SJCRH30 (cell line): ENCODE measurements around the gene L1TD1. TPM values are rescaled to one million over a fixed set of nuclear protein-coding genes. Genes with fewer than 3 reads are reported as not detected.
"Not testable (repeated sequence)": the region's sequence is repeated elsewhere in the genome, so short reads cannot be mapped to it uniquely, and the experiment has no call there.

Source experiments
- DNase-seq, 2 experiments: peaks; one replicate each; pipeline ENCODE4 v3.0.0-alpha.2; 2015 to 2020
- H3K27ac ChIP-seq: fragments of 250-450 bp; sonication (Bioruptor Pico); 2 replicates; pipeline ENCODE4 v1.5.1; 2020; ENCODE audit warnings: mild to moderate bottlenecking, moderate library complexity
- H3K27me3 ChIP-seq: fragments of 250-450 bp; sonication (Bioruptor Pico); 2 replicates; pipeline ENCODE4 v1.5.1; 2020; ENCODE audit warnings: mild to moderate bottlenecking, moderate library complexity
- H3K36me3 ChIP-seq: fragments of 250-450 bp; sonication (Bioruptor Pico); 2 replicates; pipeline ENCODE4 v1.5.1; 2020; ENCODE audit warnings: mild to moderate bottlenecking, moderate library complexity
- H3K4me1 ChIP-seq: fragments of 250-450 bp; sonication (Bioruptor Pico); 2 replicates; pipeline ENCODE4 v1.5.1; 2020; ENCODE audit warnings: mild to moderate bottlenecking, moderate library complexity
- H3K4me3 ChIP-seq: fragments of 250-450 bp; sonication (Bioruptor Pico); 2 replicates; pipeline ENCODE4 v1.5.1; 2020; ENCODE audit warnings: mild to moderate bottlenecking, moderate library complexity
- H3K9me3 ChIP-seq: fragments of 250-450 bp; sonication (Bioruptor Pico); replicated peaks from 2 replicates; pipeline ENCODE4 v1.5.1; 2020; ENCODE audit warnings: mild to moderate bottlenecking, moderate library complexity
- total RNA-seq: library from RNA; depleted of rRNA; stranded (reverse); fragments of >200 nt; shearing (Covaris generic); gene quantifications from 2 replicates; pipeline ENCODE4 v1.2.3, GENCODE V29; 2014; rRNA removed

L1TD1 gene
- total RNA-seq, 1 experiment from 2014 or later = not detected

DNA sequence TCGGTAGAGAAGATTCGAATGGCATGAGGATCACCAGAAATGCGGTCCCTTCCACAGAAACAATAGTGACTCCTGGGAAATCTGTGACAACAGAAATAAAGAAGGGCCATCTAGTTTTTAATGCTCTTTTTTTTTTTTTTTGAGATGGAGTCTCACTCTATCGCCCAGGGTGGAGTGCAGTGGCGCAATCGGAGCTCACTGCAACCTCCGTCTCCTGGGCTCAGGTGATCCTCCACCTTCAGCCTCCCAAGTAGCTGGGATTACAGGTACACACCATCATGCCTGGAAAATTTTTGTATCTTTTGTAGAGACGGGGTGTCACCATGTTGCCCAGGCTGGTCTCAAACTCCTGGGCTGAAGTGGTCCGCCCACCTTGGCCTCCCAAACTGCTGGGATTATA lies 43.9 kb downstream of the L1TD1 start:
- Histone ChIP-seq H3K36me3 (peaks cover 10% of the 10 kb centered on the region; the same call in 1 of the 2 replicates), H3K27me3 (no peaks in the 10 kb centered on the region), H3K4me1 (peaks cover 24% of the 10 kb centered on the region), H3K27ac (no peak overlapping the region), H3K4me3 (no peak overlapping the region), H3K9me3 (no peaks in the 10 kb centered on the region)
- no peak for DNase-seq

DNA sequence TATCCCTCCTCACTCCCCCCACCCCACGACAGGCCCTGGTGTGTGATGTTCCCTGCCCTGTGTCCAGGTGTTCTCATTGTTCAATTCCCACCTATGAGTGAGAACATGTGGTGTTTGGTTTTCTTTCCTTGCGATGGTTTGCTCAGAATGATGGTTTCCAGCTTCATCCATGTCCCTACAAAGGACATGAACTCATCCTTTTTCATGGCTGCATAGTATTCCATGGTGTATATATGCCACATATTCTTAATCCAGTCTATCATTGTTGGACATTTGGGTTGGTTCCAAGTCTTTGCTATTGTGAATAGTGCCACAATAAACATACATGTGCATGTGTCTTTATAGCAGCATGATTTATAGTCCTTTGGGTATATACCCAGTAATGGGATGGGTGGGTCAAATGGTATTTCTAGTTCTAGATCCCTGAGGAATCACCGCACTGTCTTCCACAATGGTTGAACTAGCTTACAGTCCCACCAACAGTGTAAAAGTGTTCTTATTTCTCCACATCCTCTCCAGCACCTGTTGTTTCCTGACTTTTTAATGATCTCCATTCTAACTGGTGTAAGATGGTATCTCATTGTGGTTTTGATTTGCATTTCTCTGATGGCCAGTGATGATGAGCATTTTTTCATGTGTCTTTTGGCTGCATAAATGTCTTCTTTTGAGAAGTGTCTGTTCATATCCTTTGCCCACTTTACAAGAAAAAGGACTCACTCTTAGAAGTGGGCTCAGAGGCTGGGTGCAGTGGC lies 45.2 kb downstream of the L1TD1 start:
- Histone ChIP-seq H3K27ac (peak overlapping the region; percentile 83), H3K4me1 (peaks cover 24% of the 10 kb centered on the region), H3K36me3 (peaks cover 15% of the 10 kb centered on the region)
- not testable (repeated sequence) for H3K27me3 ChIP-seq, DNase-seq, H3K9me3 ChIP-seq, H3K4me3 ChIP-seq

DNA sequence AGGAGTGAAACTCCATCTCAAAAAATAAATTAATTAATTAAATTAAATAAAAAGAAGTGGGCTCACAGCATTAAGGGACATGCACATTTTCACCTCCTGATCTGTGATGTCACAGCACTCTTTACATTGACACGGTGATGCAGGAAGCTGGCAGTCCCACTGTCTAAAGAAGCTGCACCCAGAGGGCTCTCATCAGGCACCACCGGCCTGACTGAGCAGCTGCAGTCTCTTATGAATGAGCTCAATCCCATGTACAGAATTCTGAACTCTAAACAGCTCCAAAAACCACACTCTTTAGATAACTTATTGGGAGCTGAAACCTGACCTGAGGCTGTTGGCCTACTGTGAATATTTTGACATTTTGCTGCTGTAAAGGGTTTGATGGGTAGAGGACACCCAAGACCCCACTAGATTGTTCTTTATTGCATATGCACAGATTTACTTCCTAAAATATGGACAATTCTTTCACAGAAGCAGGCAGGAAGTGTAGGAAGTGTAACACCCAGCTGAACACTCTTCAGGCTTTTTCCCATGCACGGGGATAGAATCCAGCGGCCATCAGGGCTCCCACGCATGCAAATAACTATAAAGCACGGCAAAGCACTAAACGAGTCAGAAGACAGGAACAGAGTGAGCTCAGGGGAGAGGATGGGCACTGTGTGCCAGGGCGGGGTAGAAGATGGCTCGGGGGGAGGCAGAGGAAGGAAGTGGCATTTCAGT lies 46.2 kb downstream of the L1TD1 start:
- Histone ChIP-seq H3K4me1 (peaks cover 24% of the 10 kb centered on the region), H3K4me3 (peak overlapping the region; percentile 26), H3K9me3 (no peaks in the 10 kb centered on the region), H3K27ac (peak overlapping the region; percentile 83), H3K36me3 (peaks cover 22% of the 10 kb centered on the region), H3K27me3 (no peaks in the 10 kb centered on the region)
- peak; percentile 78 to 88 for DNase-seq

DNA sequence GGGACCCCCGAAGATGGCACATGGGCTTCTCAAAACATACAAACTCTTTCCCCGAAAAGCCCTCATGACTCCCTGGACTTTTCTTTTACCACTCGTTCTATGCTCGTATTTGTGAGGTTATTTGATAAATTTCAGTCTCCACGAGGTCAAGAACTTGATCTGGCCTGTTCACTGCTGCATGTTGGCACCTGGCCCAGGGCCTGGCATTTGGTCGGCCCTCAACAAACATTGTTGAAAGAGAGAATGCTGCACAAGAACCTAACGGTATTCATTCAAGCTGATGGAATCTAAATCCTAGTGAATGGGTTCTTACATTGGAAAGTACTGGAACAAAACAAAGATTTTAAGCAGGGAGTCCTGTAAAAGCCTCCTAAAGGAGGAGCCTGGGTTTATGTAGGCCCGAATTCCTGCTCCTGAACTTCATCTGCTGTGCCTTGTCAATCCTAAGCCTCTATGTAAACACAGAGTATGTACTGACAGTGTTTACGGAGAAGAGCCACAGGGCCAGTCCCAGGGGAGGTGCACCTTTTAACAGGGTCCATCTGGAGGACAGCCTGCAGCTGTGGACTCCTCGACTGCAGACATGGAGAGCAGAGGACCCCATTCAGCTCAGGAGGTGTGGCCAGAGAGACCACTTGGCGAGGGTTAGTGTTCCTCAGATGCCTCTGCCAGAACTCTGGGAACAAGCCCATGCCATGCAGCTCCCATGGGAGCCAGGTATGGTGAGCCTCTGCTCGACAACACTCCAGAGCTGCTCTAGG lies 46.9 kb downstream of the L1TD1 start:
- Histone ChIP-seq H3K27ac (peak overlapping the region; percentile 83), H3K9me3 (no peaks in the 10 kb centered on the region), H3K4me1 (peaks cover 24% of the 10 kb centered on the region), H3K36me3 (peaks cover 29% of the 10 kb centered on the region), H3K27me3 (no peaks in the 10 kb centered on the region), H3K4me3 (peak overlapping the region; percentile 26)
- DNase-seq = peak; percentile 78 to 87

DNA sequence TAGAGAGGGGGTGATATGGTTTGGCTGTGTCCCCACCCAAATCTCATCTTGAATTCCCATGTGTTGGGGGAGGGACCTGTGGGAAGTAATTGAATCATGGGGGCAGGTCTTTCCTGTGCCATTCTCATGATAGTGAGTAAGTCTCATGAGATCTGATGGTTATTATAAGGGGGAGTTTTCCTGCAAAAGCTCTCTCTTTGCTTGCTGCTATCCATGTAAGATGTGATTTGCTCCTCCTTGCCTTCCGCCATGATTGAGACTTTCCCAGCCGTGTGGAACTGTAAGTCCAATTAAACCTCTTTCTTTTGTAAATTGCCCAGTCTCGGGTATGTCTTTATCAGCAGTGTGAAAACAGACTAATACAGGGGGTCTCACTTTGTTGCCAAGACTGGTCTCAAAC lies 49.7 kb downstream of the L1TD1 start:
- H3K4me3 ChIP-seq, H3K27me3 ChIP-seq, H3K9me3 ChIP-seq, H3K27ac ChIP-seq, DNase-seq: not testable (repeated sequence)
- H3K4me1 ChIP-seq = peaks cover 24% of the 10 kb centered on the region
- peaks cover 19% of the 10 kb centered on the region for H3K36me3 ChIP-seq

DNA sequence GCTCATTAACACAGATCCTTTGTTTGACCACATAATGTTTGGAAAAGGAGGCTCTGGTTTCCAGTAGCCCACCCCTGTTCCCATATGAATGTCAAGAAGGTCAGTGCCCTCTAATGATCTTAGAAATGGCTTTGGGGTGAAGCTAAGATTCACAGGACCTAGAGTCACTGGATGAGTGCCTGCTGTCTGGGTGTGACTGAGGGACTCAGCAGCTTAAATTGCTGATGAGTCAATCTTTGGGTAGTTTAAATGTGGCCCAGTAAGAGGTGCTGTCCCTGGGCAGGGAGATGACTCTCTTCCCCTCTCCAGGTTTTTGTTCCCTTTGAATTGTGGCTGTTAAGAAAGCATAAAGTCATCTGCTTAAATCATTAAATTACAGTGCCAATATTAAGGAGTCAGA lies 50.6 kb downstream of the L1TD1 start:
- Histone ChIP-seq H3K4me1 (peaks cover 23% of the 10 kb centered on the region), H3K27me3 (no peaks in the 10 kb centered on the region), H3K9me3 (no peaks in the 10 kb centered on the region), H3K36me3 (peaks cover 19% of the 10 kb centered on the region), H3K4me3 (no peak overlapping the region), H3K27ac (no peak overlapping the region)
- DNase-seq = peak in 1 of 2 experiments; percentile 44

DNA sequence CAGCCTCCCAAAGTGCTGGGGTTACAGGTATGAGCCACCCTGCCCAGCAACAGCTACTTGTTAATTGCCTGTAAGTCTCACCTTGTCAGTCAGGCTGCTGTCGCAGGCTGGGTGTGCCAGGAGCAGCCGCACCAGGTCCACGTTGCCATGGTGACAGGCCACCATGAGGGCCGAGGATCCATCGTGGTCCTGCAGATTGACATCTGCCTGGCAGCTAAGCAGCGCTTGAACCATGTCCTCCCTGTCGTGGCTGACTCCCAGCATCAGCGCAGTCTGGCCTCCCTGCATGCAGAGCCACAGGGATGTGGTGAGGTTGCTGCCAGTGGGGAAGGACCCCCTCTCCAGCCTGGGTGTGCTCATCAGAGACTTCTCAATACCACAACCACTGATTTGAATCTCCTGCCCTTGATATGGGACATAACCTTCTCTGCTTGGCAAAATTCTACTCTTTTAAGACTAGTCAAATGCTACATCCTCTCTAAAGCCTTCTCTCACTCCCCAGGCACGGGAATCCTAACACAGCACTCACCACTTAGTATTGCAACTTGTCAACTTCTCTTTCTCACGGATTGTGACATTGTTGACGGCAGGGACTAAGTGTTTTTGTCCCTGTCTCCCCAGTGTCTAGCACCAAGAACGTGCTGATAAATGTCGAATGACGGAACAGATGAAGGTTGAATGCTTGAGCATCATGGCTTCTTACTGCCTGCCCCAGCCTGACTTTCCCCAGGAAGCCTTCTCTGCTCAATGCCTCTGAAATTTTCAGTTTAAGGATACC lies 52.9 kb downstream of the L1TD1 start:
- Histone ChIP-seq H3K4me1 (peaks cover 3% of the 10 kb centered on the region; the same call in 1 of the 2 replicates), H3K36me3 (peaks cover 29% of the 10 kb centered on the region), H3K4me3 (no peak overlapping the region), H3K9me3 (no peaks in the 10 kb centered on the region), H3K27me3 (no peaks in the 10 kb centered on the region), H3K27ac (no peak overlapping the region)
- no peak for DNase-seq

DNA sequence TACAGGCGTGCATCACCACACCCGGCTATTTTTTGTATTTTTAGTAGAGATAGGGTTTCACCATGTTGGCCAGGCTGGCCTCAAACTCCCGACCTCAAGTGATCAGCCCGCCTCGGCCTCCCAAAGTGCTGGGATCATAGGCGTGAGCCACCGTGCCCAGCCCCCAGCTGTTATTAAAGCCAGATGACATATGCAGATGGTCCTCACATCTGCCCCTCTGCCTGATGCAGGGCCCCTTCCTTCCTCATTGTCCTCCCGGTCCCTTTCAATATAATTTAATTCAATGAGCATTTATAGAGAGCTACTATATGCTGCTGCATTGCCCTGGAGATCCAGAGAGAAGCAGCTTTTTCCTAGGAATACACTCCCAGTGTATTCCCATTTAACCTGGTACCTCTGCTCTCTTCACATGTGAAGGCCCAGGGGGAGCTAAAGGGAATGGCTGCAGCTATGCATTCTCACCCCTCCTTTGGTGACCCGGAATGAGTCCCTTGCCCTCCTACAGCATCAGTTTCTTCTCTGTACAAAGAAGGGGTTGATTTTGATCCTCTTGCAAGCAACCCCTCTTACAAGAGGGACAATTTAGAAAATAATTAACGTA lies 55.6 kb downstream of the L1TD1 start:
- Histone ChIP-seq H3K27me3 (no peaks in the 10 kb centered on the region), H3K36me3 (peaks cover 24% of the 10 kb centered on the region), H3K9me3 (no peaks in the 10 kb centered on the region), H3K4me3 (no peak overlapping the region), H3K4me1 (no peaks in the 10 kb centered on the region), H3K27ac (no peak overlapping the region)
- DNase-seq = no peak

DNA sequence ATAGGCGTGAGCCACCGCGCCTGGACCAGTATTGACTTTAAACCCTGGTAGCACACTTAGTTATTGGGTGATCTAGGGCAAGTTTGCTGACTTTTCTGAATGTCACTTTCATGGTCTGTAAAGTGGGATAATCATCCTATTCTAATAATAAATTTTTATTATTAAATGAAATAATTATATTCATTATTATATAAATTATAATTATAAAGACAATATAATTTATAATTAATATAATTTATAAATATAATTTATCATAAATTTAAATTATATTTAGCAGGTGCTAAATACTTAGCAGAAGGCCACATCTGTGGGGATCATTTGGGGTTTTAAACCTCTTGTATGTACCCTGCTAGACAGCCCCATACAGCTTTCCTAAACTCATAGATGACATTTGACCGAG lies 64.9 kb downstream of the L1TD1 start:
- no peak for DNase-seq
- H3K27me3 ChIP-seq = no peaks in the 10 kb centered on the region
- H3K9me3 ChIP-seq = no peaks in the 10 kb centered on the region
- no peak overlapping the region for H3K27ac ChIP-seq
- peaks cover 15% of the 10 kb centered on the region for H3K4me1 ChIP-seq
- no peak overlapping the region for H3K4me3 ChIP-seq
- peaks cover 8% of the 10 kb centered on the region for H3K36me3 ChIP-seq

DNA sequence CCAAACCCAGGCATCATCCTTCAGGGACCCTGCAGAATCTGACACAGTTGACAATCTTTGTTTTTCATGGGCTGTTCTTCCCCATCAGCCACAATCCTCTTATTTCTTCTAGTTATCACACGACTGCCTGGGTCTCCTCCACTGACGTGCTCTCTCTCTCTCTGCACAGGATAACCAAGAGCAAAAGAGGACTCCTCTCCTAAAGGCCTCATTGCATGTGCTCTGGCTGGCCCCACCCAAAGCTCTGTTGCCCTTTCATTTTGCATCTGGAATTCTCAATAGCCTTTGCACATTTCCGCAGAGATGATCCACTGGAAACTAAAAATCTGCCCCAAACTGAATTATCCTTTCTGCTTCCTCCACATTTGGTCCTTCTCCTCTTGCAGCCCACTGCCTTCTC lies 66.0 kb downstream of the L1TD1 start:
- peaks cover 16% of the 10 kb centered on the region for H3K4me1 ChIP-seq
- no peaks in the 10 kb centered on the region for H3K9me3 ChIP-seq
- peaks cover 8% of the 10 kb centered on the region for H3K36me3 ChIP-seq
- H3K27me3 ChIP-seq = no peaks in the 10 kb centered on the region
- DNase-seq = no peak
- H3K27ac ChIP-seq = no peak overlapping the region
- no peak overlapping the region for H3K4me3 ChIP-seq

Other genes with a start within 250 kb of the L1TD1 start
- gene KANK4, start 124.6 kb downstream of the L1TD1 start, total RNA-seq = 57.9 and 59.7 TPM in 2 replicates
- 143 and 165 TPM in 2 replicates for gene USP1, start 242.2 kb downstream of the L1TD1 start, total RNA-seq